Stimulated activated naive CD8-positive, alpha-beta T cell treated with anti-CD3 and anti-CD28 coated beads, Interleukin-15, Interleukin-2, amounts not matched to agents 100 ng/mL and 50 ng/mL, for 24 hours (primary cell): ENCODE data around the gene RNF144A.

ENCODE experiments used
- H3K27ac Mint-ChIP-seq: one replicate; pipeline ENCODE4 v1.8.0; 2021; ENCODE audit warnings: mild to moderate bottlenecking, mixed read lengths
- H3K27me3 Mint-ChIP-seq: one replicate; pipeline ENCODE4 v1.8.0; 2021; ENCODE audit warnings: mixed read lengths
- H3K36me3 Mint-ChIP-seq: one replicate; pipeline ENCODE4 v1.8.0; 2021; ENCODE audit warnings: low read depth, mixed read lengths
- H3K4me1 Mint-ChIP-seq: one replicate; pipeline ENCODE4 v1.8.0; 2021; ENCODE audit warnings: low read depth, mixed read lengths
- H3K4me3 Mint-ChIP-seq: one replicate; pipeline ENCODE4 v1.8.0; 2021; ENCODE audit warnings: mild to moderate bottlenecking, mixed read lengths
- H3K9me3 Mint-ChIP-seq: one replicate; pipeline ENCODE4 v1.8.0; 2021; ENCODE audit warnings: mixed read lengths

RNF144A gene, protein sequence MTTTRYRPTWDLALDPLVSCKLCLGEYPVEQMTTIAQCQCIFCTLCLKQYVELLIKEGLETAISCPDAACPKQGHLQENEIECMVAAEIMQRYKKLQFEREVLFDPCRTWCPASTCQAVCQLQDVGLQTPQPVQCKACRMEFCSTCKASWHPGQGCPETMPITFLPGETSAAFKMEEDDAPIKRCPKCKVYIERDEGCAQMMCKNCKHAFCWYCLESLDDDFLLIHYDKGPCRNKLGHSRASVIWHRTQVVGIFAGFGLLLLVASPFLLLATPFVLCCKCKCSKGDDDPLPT

DNA sequence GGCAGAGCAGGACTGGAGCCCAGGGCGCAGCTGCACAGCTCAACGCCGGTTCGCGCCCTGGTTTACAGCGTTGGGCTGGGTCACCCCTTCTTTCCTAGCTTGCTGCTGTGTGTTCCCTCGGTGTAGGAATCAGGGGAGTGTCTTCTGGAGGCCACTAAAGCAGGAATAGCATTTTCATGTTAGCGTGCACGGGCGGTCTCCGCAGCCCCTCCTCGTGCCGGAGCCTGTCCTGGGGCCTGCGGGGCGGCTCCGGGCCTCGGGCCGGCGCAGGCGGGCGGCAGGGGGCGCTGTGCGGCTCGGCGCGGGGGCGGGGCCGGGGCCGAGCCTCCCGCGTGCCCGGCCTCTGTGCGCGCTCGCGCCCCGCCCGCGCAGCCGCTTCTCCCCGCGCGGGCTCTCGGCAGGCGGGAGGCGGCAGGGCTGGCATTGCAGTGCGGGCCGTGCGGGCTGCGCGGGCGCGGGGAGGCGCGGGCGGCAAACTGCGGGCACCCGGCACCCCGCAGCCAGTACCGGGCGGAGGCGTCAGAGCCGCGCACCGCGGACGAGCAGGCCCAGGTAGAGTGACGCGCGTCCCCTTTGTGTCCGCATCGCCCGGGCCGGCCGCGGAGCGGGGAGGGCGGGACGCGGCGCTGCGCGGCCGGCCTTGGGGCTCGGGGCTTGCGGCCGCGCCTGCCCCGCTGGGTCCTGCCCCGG, at the start of gene RNF144A:
RNF144A (plus strand) TSS at position 342 of the 690 bp plus-strand sequence. CDS start 79,515 bp downstream, outside the sequence.
- Mint-ChIP-seq H3K4me1 (peaks cover 81% of the 10 kb centered on the region), H3K27ac (peak within 1 kb of the TSS; percentile 83), H3K9me3 (no peaks in the 10 kb centered on the region), H3K27me3 (no peaks in the 10 kb centered on the region), H3K36me3 (peaks cover 14% of the 10 kb centered on the region), H3K4me3 (peak within 1 kb of the TSS; percentile 81)

DNA sequence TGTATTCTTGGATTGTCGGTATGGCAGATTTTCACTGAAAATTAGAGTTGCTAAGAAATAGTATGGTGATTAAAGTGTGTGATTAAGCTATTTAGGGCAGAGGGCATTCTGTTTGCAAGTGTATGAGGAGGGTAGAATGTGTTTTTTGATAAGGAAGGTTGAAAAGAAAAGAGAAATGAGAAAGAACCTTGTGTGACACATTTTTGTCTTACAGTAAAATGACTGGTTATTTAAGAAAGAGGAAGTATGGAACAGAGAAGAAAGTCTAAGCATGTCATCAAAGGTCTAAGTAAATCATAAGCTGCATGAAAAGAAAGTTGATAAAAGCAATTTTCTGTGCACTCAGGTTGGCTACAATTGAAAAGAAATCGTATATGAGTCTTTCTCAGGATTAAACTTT, 44.8 kb upstream of the RNF144A start:
- Mint-ChIP-seq H3K4me1 (peaks cover 46% of the 10 kb centered on the region), H3K27me3 (no peaks in the 10 kb centered on the region), H3K27ac (peak overlapping the region; percentile 53), H3K4me3 (no peak overlapping the region), H3K9me3 (peaks cover 5% of the 10 kb centered on the region), H3K36me3 (peaks cover 5% of the 10 kb centered on the region)

DNA sequence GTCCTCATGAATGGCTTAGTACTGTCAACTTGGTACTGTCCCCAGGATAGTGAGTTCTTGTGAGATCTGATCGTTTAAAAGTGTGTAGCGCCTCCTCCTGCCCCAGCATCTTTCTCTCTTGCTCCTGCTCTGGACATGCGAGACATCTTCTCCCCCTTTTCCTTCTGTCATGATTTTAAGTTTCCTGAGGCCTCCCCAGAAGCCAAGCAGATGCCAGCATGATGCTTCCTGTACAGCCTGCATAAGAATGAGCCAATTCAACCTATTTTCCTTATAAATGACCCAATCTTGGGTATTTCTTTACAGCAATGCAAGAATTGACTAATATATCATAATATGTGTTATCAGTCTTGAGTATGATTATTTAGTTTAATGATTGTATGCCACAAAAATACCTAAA, 43.2 kb upstream of the RNF144A start:
- H3K27ac Mint-ChIP-seq, result no peak overlapping the region
- H3K36me3 Mint-ChIP-seq, result peaks cover 5% of the 10 kb centered on the region
- H3K9me3 Mint-ChIP-seq, result peaks cover 5% of the 10 kb centered on the region
- H3K4me1 Mint-ChIP-seq, result peaks cover 62% of the 10 kb centered on the region
- no peaks in the 10 kb centered on the region for H3K27me3 Mint-ChIP-seq
- no peak overlapping the region for H3K4me3 Mint-ChIP-seq

DNA sequence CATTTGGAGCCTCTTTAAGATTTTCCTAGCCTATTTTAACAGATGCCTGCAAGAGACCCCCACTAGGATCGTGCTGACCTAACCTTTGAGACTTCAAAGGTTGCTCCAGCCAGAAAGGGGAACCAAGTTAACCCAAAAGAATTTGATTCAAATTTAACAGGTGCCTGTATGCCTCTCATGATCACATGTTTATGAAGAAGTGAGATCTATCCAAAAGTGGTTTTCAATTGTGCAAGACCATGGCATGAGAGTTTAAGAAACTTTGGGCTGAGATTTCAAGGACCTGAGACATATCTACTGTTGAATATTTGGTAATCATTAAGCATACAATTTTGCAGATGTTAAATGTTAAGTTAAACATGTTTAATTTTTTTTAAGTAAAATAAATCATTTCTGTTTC, 40.9 kb upstream of the RNF144A start:
- Mint-ChIP-seq H3K27me3 (no peaks in the 10 kb centered on the region), H3K27ac (no peak overlapping the region), H3K9me3 (peaks cover 5% of the 10 kb centered on the region), H3K36me3 (peaks cover 5% of the 10 kb centered on the region), H3K4me3 (no peak overlapping the region), H3K4me1 (peaks cover 84% of the 10 kb centered on the region)

DNA sequence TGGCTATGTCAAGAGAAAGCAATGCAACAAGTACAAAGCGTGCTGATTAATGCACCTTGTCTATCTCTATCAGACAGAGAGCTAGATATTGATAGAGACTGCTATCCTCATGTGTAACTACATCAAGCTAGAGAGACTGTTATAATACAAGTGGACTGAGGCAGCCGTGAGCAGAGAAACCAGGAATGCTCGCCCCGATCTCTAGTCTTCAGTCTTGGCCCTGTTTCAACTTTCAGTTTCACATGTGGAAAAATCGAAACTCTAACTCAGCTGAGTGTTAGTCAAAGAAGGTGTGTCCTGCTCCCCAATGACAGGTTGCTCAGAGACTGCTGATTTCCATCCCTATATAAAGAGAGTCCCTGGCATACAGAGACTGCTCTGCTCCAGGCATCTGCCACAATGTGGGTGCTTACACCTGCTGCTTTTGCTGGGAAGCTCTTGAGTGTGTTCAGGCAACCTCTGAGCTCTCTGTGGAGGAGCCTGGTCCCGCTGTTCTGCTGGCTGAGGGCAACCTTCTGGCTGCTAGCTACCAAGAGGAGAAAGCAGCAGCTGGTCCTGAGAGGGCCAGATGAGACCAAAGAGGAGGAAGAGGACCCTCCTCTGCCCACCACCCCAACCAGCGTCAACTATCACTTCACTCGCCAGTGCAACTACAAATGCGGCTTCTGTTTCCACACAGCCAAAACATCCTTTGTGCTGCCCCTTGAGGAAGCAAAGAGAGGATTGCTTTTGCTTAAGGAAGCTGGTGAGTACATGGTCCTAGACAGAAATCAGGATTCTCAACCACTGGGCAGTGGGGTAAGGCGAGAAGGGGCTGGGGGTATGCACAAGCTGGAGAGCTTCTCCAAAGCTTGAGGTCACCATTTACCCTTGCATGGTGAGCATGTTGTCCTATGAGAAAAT, 39.6 kb upstream of the RNF144A start, which contains the start of gene RSAD2:
RSAD2 (plus strand) TSS at position 376 of the 903 bp plus-strand sequence; CDS start at position 400, 24 bp downstream.
- H3K4me3 Mint-ChIP-seq, result peak within 1 kb of the TSS; percentile 77
- H3K36me3 Mint-ChIP-seq, result peaks cover 5% of the 10 kb centered on the region
- H3K9me3 Mint-ChIP-seq, result peaks cover 5% of the 10 kb centered on the region
- H3K4me1 Mint-ChIP-seq, result peaks cover 82% of the 10 kb centered on the region
- H3K27ac Mint-ChIP-seq, result peak within 1 kb of the TSS; percentile 11
- H3K27me3 Mint-ChIP-seq, result no peaks in the 10 kb centered on the region

DNA sequence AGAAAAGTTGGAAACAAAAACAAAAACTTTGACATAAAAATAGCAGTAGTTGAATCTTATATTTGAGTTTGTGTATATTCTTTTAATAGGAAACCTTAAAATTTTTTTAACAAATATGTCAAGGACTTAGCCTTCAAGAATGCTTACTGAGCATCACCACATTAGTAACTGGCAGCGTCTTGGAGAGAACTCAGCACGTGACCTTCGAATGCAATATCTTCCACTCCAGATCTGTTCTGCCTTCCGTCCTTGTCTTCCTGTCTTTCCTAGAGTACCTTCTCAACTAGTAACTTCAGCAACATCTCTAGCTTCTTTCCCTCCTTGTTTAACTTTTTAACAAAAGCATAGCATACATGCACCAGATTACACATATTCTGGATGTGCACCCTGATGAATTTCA, 38.7 kb upstream of the RNF144A start:
- peaks cover 5% of the 10 kb centered on the region for H3K36me3 Mint-ChIP-seq
- H3K9me3 Mint-ChIP-seq, result peaks cover 5% of the 10 kb centered on the region
- H3K27ac Mint-ChIP-seq, result peak overlapping the region; percentile 62
- no peaks in the 10 kb centered on the region for H3K27me3 Mint-ChIP-seq
- H3K4me1 Mint-ChIP-seq, result peaks cover 73% of the 10 kb centered on the region
- H3K4me3 Mint-ChIP-seq, result peak overlapping the region; percentile 77

DNA sequence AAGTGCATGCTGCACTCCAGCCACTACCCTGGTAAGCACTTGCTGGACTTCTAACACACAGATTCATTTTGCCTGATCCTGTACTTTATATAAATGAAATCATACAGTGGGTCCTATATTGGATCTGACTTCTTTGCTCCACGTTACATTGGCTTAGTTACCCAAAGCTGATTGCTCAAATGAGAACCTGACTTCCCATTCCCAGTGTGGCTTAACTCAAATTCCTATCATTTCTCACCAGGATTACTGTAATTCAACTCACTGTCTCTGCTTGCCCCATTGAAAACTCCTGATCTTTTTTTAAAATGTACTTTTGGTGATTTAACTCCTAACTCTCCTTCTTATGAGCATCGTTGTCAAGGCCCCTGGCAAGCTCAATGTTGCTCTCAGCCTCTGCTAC, 38.2 kb upstream of the RNF144A start:
- H3K27ac Mint-ChIP-seq, result no peak overlapping the region

DNA sequence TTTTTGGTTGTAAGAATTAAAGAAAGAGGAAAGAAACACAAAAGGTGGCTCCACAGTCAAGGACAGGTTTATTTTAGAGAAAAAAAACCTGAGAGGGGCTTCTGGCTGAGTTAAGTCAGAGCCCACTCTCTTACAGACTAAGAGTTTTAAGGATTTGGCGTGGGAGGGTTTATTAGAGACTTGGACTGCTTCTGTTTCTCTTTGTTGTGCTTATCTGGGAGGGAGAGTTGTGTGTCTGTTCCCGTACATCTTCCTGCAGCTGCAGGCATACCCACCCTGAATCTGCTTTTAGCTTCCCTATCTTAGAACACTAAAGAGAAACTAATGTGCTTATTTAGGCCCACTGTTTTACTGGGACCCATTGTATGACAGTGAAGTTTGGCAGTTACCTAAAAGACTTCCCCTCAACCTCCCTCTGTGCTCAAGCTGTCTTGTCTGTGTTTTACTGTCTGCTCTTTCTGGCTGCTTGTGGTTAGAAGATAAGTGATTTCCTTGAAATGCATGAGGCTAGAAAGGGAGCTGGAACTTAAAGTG, 36.9 kb upstream of the RNF144A start:
- peak overlapping the region; percentile 70 for H3K4me3 Mint-ChIP-seq
- peaks cover 63% of the 10 kb centered on the region for H3K4me1 Mint-ChIP-seq
- no peaks in the 10 kb centered on the region for H3K36me3 Mint-ChIP-seq
- no peaks in the 10 kb centered on the region for H3K9me3 Mint-ChIP-seq
- peak overlapping the region; percentile 23 for H3K27ac Mint-ChIP-seq
- no peaks in the 10 kb centered on the region for H3K27me3 Mint-ChIP-seq

More for the DNA sequence above, 38.2 kb upstream of the RNF144A start:
- H3K27me3 Mint-ChIP-seq, result no peaks in the 10 kb centered on the region
- H3K36me3 Mint-ChIP-seq, result peaks cover 2% of the 10 kb centered on the region
- peaks cover 71% of the 10 kb centered on the region for H3K4me1 Mint-ChIP-seq
- H3K4me3 Mint-ChIP-seq, result peak overlapping the region; percentile 77
- peaks cover 2% of the 10 kb centered on the region for H3K9me3 Mint-ChIP-seq

DNA sequence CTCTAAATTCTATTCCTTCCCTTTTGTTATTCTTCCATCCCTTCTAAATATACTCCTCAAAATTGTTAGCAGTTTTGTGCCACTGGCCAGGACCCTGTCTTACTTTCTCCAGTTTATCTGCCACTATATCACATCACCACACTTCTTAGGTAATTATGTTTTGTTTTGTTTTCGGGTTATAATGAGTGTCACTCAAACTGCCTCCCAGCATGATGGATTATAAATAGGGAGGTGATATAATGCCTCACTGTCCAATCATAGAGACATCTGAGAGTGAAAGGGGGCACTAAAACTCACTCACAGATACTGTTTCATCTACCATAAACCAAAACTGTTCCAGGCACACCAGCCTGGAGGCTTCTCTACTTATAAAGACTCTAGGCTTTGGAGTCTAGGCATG, 36.2 kb upstream of the RNF144A start:
- H3K4me1 Mint-ChIP-seq, result peaks cover 55% of the 10 kb centered on the region
- H3K27me3 Mint-ChIP-seq, result no peaks in the 10 kb centered on the region
- H3K4me3 Mint-ChIP-seq, result peak overlapping the region; percentile 36
- H3K36me3 Mint-ChIP-seq, result no peaks in the 10 kb centered on the region
- no peaks in the 10 kb centered on the region for H3K9me3 Mint-ChIP-seq
- no peak overlapping the region for H3K27ac Mint-ChIP-seq

DNA sequence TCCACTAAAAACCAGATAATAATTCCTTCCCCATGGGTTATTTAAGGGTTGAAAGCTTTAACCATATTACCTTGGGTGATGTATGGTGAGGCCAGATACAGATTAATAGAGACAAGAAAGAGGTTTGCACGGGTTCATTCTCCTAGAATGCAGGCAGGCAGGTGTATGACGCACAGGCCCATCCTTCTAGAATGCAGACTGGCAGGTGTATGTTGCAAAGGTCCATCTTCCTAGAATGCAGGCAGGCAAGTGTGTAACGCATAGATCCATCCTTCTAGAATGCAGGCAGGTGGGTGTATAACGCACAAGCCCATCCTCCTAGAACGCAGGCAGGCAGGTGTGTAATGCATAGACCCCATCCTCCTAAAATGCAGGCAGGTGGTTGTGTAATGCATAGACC, 35.7 kb upstream of the RNF144A start:
- Mint-ChIP-seq H3K9me3 (no peaks in the 10 kb centered on the region), H3K4me1 (peaks cover 50% of the 10 kb centered on the region), H3K27me3 (no peaks in the 10 kb centered on the region), H3K4me3 (no peak overlapping the region), H3K36me3 (no peaks in the 10 kb centered on the region), H3K27ac (no peak overlapping the region)

DNA sequence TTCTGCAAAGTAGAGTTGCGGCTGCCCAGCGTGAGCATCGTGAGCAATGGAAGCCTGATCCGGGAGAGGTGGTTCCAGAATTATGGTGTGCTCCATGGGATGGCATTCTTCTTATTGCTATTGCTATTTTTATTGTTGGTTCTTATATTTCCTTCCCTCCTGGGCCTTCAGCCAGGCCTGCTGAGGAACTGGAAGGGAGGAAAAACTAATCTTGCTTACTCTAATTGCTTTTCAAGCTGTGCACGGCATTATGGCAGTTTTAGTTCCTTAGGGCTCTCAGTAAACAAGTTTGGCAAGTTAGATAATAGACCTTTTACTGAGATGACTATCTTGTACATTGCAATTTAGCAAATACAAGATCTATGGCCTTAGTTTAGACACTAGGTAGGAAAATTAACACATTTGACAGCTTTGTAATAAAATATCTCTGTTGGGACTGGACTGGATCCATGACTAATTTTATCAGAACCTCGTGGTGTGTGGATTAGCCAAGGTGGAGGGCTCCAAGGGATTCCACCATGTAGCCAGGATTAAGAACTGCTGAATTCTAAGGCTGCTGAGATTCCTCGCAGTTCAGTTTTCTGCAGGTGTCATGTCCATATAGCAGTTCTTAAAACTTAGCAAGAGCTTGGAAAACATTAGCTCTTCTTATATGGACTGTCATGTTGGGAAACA, 33.6 kb upstream of the RNF144A start:
- Mint-ChIP-seq H3K36me3 (no peaks in the 10 kb centered on the region), H3K4me3 (no peak overlapping the region), H3K27ac (no peak overlapping the region), H3K27me3 (no peaks in the 10 kb centered on the region), H3K9me3 (no peaks in the 10 kb centered on the region), H3K4me1 (peaks cover 30% of the 10 kb centered on the region)

DNA sequence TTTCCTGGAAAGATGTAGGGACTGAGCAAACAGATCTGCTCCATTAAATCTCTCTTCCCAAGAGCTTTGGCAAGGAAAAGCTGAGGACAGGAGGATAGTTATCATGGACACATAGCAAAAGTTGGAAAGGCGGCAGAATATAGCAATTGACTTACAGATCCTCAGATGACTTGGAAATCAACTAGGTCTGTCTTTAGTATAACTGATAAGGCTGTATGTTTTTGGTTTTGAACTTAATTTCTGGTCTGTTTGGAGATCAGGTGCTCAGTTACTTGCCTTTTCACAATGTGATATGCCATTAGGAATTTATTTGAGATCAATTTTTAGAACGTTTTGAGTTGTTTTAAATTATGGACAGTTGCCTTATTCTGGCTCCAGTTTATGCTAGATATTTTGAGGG, 31.7 kb upstream of the RNF144A start:
- no peaks in the 10 kb centered on the region for H3K9me3 Mint-ChIP-seq
- H3K36me3 Mint-ChIP-seq, result no peaks in the 10 kb centered on the region
- no peak overlapping the region for H3K27ac Mint-ChIP-seq
- H3K4me1 Mint-ChIP-seq, result peaks cover 11% of the 10 kb centered on the region
- H3K27me3 Mint-ChIP-seq, result no peaks in the 10 kb centered on the region
- H3K4me3 Mint-ChIP-seq, result no peak overlapping the region

DNA sequence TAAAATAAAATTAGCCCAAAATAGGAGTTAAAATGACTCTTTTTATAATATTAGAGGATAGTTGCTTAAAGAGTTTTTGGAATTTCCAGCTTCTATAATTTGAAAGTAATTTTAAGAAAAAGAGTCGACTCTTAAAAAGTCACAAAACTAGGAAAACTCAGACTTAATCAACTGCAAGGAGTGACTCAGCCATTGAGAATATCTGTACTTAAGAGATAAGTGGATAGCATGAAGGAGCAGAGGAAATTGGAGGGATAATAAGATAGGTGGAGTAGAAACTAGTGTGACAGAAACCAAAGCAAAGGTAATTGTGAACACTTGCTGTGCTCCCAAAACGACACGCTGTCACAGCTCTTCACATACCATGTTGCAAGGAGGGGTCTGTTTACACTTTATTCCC, 31.2 kb upstream of the RNF144A start:
- Mint-ChIP-seq H3K4me1 (peaks cover 7% of the 10 kb centered on the region), H3K4me3 (no peak overlapping the region), H3K27ac (no peak overlapping the region), H3K27me3 (no peaks in the 10 kb centered on the region), H3K9me3 (no peaks in the 10 kb centered on the region), H3K36me3 (no peaks in the 10 kb centered on the region)

DNA sequence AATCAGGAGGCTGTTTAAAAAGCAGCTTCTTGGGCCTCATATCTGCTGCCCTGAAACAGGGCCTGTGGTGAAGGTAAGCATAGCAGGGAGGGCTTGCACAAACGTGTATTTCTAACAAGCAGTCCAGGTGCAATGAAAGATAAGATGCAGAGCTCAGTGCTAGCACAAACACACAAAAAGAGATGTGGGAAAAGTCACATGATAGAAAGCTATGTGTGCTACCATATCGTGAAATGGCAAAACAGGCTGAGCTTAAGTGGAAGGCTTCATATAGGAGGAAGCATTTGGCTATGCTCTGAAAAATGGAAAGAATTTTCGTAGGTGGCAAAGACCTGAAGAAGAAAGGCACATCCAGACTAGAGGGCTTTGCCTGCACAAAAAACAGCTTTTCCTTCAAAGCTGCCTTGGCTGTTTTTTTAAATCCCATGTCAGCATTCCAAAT, 29.4 kb upstream of the RNF144A start:
- Mint-ChIP-seq H3K9me3 (no peaks in the 10 kb centered on the region), H3K27ac (no peak overlapping the region), H3K36me3 (no peaks in the 10 kb centered on the region)

More for the DNA sequence above, 29.4 kb upstream of the RNF144A start:
- no peaks in the 10 kb centered on the region for H3K27me3 Mint-ChIP-seq
- no peaks in the 10 kb centered on the region for H3K4me1 Mint-ChIP-seq
- no peak overlapping the region for H3K4me3 Mint-ChIP-seq
